ENCODE measurements around the gene PIP4P1. TPM values are rescaled to one million over a fixed set of nuclear protein-coding genes. Genes with fewer than 3 reads are reported as not detected.
A peak's percentile ranks its signal among the peaks of the same experiment; 100 is the strongest.

The PIP4P1 gene
- total and polyA plus RNA-seq, 9 of the 15 experiments (the other 6 are each of a cell fraction or from before 2014, with no cell fraction given): 5.3 to 20.9 (median 10.7) TPM

- TF ChIP-seq SIX5 (IDR thresholded peaks at IDR 0.05; ENCODE audit: borderline replicate concordance in 1 of 2, insufficient read depth in 1 of 2, low read depth in 1 of 2, low read length in 2 of 2) (no peak), ZNF184 (CRISPR knock-in tag; IDR thresholded peaks at IDR 0.05) (no peak), IRF9 (tag; IDR thresholded peaks at IDR 0.05) (no peak), RHOXF2B (CRISPR knock-in tag; conservative IDR thresholded peaks at IDR 0.05) (no peak), PTTG1 (tag; IDR thresholded peaks at IDR 0.05; ENCODE audit: low read depth) (no peak), PRPF4 (IDR thresholded peaks at IDR 0.05; ENCODE audit: insufficient read depth, low read depth, low read length, poor library complexity, severe bottlenecking) (no peak), HDGF (IDR thresholded peaks at IDR 0.05) (no peak), TCFL5 (CRISPR knock-in tag; conservative IDR thresholded peaks at IDR 0.05) (no peak), ETS2 (tag; IDR thresholded peaks at IDR 0.05; ENCODE audit: borderline replicate concordance, poor library complexity, severe bottlenecking) (no peak), CEBPB (tag; IDR thresholded peaks at IDR 0.05) (no peak), KLF1 (tag; IDR thresholded peaks at IDR 0.05) (no peak), ETV5 (CRISPR knock-in tag; IDR thresholded peaks at IDR 0.05; ENCODE audit: low read depth) (0 out of 2 replicates have a peak, but pooled peaks have one; percentile 39), THAP7 (CRISPR knock-in tag; IDR thresholded peaks at IDR 0.05) (no peak), ZBED1 (IDR thresholded peaks at IDR 0.05) (no peak), CHD2 (IDR thresholded peaks at IDR 0.05; ENCODE audit: low read depth, low read length) (peak; percentile 89), USF1 (CRISPR knock-in tag; IDR thresholded peaks at IDR 0.05) (peak; percentile 54), TEAD2 (tag; IDR thresholded peaks at IDR 0.05) (no peak), BRF1 (IDR thresholded peaks at IDR 0.05; ENCODE audit: borderline replicate concordance, extremely low read depth, insufficient read length) (no peak), RCOR1 (IDR thresholded peaks at IDR 0.05; ENCODE audit: borderline replicate concordance in 1 of 2, low read depth in 2 of 2, low read length in 2 of 2) (peak in 1 of 2 experiments; percentile 48; a peak in 1 of 4 replicates), HNRNPL (IDR thresholded peaks at IDR 0.05; ENCODE audit: low read depth, low read length) (no peak), RBM14 (IDR thresholded peaks at IDR 0.05; ENCODE audit: borderline replicate concordance, insufficient read depth, low read depth, low read length) (no peak), HMBOX1 (IDR thresholded peaks at IDR 0.05) (no peak), ZNF717 (CRISPR knock-in tag; IDR thresholded peaks at IDR 0.05) (no peak)
These were observed 5.6 kb downstream of the PIP4P1 start (continued) for GRCh38 chr14:20455355-20456300.
